ENCODE measurements around the gene ATRNL1. TPM values are rescaled to one million over a fixed set of nuclear protein-coding genes. Genes with fewer than 3 reads are reported as not detected.

The ATRNL1 gene
- total and polyA plus RNA-seq, 2 of the 8 experiments (the other 6 are each of a cell fraction or from before 2014, with no cell fraction given): 5.1 to 17.6 TPM

- Histone ChIP-seq H3K23me2 (ENCODE audit: low read depth, low read length) (no peaks in the 10 kb centered on the region), H4K8ac (ENCODE audit: extremely low read depth, insufficient read depth, low read length) (no peak overlapping the region), H3K9ac (replicated peaks in 1 of 4; ENCODE audit: extremely low read depth in 1 of 4, low read depth in 3 of 4, low read length in 3 of 4) (no peak overlapping the region), H2AFZ (ENCODE audit: low read length) (no peak overlapping the region), H2BK20ac (ENCODE audit: low read length) (no peak overlapping the region), H2BK5ac (ENCODE audit: low read depth, low read length) (no peak overlapping the region), H3K27me3 (replicated peaks in 1 of 4; ENCODE audit: control insufficient read depth in 3 of 4, extremely low read depth in 1 of 4, insufficient read depth in 3 of 4, low read length in 3 of 4) (no peaks in the 10 kb centered on the region), H3K27ac (ENCODE audit: low read depth, low read length) (no peak overlapping the region), H3K36me3 (ENCODE audit: control insufficient read depth in 2 of 4, insufficient read depth in 4 of 4, low read length in 3 of 4) (no peaks in the 10 kb centered on the region), H2BK12ac (ENCODE audit: low read depth, low read length) (no peak overlapping the region), H3K9me3 (ENCODE audit: insufficient read depth in 2 of 2, low read depth in 1 of 2, low read length in 1 of 2) (no peaks in the 10 kb centered on the region), H2BK120ac (replicated peaks; ENCODE audit: low read depth, low read length) (no peak overlapping the region), H3K56ac (replicated peaks; ENCODE audit: insufficient read length, low read depth, low read length) (no peak overlapping the region), H4K91ac (replicated peaks; ENCODE audit: insufficient read length, low read length) (no peak overlapping the region), H3K79me1 (ENCODE audit: low read depth, low read length) (no peaks in the 10 kb centered on the region), H4K5ac (ENCODE audit: insufficient read length, low read depth, low read length) (no peak overlapping the region), H3K4ac (replicated peaks; ENCODE audit: insufficient read length, low read depth, low read length) (no peak overlapping the region), H4K20me1 (replicated peaks in 1 of 2; ENCODE audit: control insufficient read depth in 1 of 2, insufficient read depth in 2 of 2, low read length in 2 of 2) (no peaks in the 10 kb centered on the region), H3K18ac (ENCODE audit: extremely low read depth, low read length) (no peak overlapping the region), H3K4me1 (replicated peaks in 1 of 4; ENCODE audit: control insufficient read depth in 3 of 4, insufficient read depth in 4 of 4, low read length in 3 of 4) (no peaks in the 10 kb centered on the region), H3K14ac (ENCODE audit: insufficient read length) (no peak overlapping the region), H2BK15ac (ENCODE audit: low read length) (no peak overlapping the region), H2AK5ac (ENCODE audit: low read depth, low read length) (no peak overlapping the region), H3K23ac (ENCODE audit: insufficient read length) (no peak overlapping the region), H3K4me3 (ENCODE audit: extremely low read depth in 1 of 4, insufficient read depth in 2 of 4, low read depth in 3 of 4, low read length in 4 of 4) (no peak overlapping the region), H3K4me2 (ENCODE audit: insufficient read depth in 1 of 2, low read depth in 2 of 2, low read length in 2 of 2) (no peak overlapping the region), H3K79me2 (ENCODE audit: control insufficient read depth in 1 of 2, insufficient read depth in 2 of 2, low read length in 2 of 2) (no peaks in the 10 kb centered on the region)
- DNase-seq (ENCODE audit: low read depth in 1 of 2, low spot score in 2 of 2) (no peak), FAIRE-seq (no peak)
- ChIA-PET POLR2A (ENCODE audit: partially characterized antibody) (no interaction called here), CTCF (ENCODE audit: partially characterized antibody) (no interaction called here)
- WGBS, 2 experiments (ENCODE audit: extremely low coverage in 1 of 2, insufficient coverage in 1 of 2, insufficient read length in 1 of 2, insufficient replicate concordance in 2 of 2, low coverage in 1 of 2, low lambda C conversion rate in 2 of 2, missing lambda C conversion rate in 1 of 2): 87% methylated on average over 2 of the region's 2 CpGs; no CpG with 5 or more reads in 1 of the 2 experiments
- TF ChIP-seq PHF8 (conservative IDR thresholded peaks at IDR 0.05; ENCODE audit: low read depth, low read length) (no peak), RFX5 (IDR thresholded peaks at IDR 0.05; ENCODE audit: borderline replicate concordance, low read depth, low read length) (no peak), TBP (IDR thresholded peaks at IDR 0.05; ENCODE audit: low read depth, low read length) (no peak), ATF3 (IDR thresholded peaks at IDR 0.05; ENCODE audit: insufficient read depth, low read depth, low read length) (no peak)
Observed at GRCh38 chr10:115931309-115931708, 838.1 kb downstream of the ATRNL1 start.

All from H1 (cell line).